ENCODE data around the gene TRIM41. TPM values are rescaled to one million over a fixed set of nuclear protein-coding genes. Genes with fewer than 3 reads are reported as not detected.

Gene TRIM41
- total and polyA plus RNA-seq, 9 of the 15 experiments (the other 6 are each of a cell fraction or from before 2014, with no cell fraction given) = 1.8 to 47.6 (median 20.9) TPM

GRCh38 chr5:181212080-181212479, 11.0 kb upstream of the TRIM41 start:
- WGBS (ENCODE audit: insufficient coverage, low coverage, missing lambda C conversion rate) = 58% methylated on average over 6 of the region's 6 CpGs
- in situ Hi-C loops (cut with MboI) = no loop called here
- Histone ChIP-seq H2AFZ (ENCODE audit: low read depth, low read length) (no peak overlapping the region), H3K9me1 (ENCODE audit: control insufficient read depth, insufficient read depth, low read length) (no peaks in the 10 kb centered on the region), H3K4me2 (ENCODE audit: insufficient read depth, low read length) (no peak overlapping the region), H3K79me2 (ENCODE audit: control insufficient read depth, insufficient read depth, low read length) (no peaks in the 10 kb centered on the region), H3K27me3 (ENCODE audit: control insufficient read depth in 2 of 2, insufficient read depth in 2 of 2, low read length in 2 of 2) (no peaks in the 10 kb centered on the region), H3K9me3 (replicated peaks; ENCODE audit: control insufficient read depth, insufficient read depth, low read depth, low read length) (no peaks in the 10 kb centered on the region), H3K36me3 (ENCODE audit: control insufficient read depth, insufficient read depth, low read length) (no peaks in the 10 kb centered on the region), H4K20me1 (replicated peaks; ENCODE audit: control insufficient read depth, insufficient read depth, low read length) (no peaks in the 10 kb centered on the region), H3K9ac (ENCODE audit: insufficient read depth in 1 of 2, low read depth in 2 of 2, low read length in 2 of 2) (no peak overlapping the region; a peak in 1 of 4 replicates), H3K4me1 (replicated peaks in 1 of 2; ENCODE audit: control insufficient read depth in 2 of 2, insufficient read depth in 2 of 2, low read length in 2 of 2) (peaks cover 5 to 17% of the 10 kb centered on the region in 2 experiments; a peak in 4 of 5 replicates), H3K27ac (ENCODE audit: extremely low read depth, low read depth, low read length) (no peak overlapping the region), H3K4me3 (no peak overlapping the region)
- BruUV-seq (replicated peaks) = no TSS peak
- ATAC-seq = no peak
- DNase-seq (ENCODE audit: extremely low read depth in 1 of 4, low spot score in 3 of 4) = no peak
- POLR2A ChIA-PET = no interaction called here
- intact Hi-C loops (cut with micrococcal nuclease) = no loop called here
- CTCF ChIA-PET (ENCODE audit: low intra/inter-chr PET ratio) = no interaction called here
- TF ChIP-seq ZNF324 (CRISPR knock-in tag; IDR thresholded peaks at IDR 0.05) (no peak), MTA1 (IDR thresholded peaks at IDR 0.05; ENCODE audit: borderline replicate concordance) (no peak), TAF15 (IDR thresholded peaks at IDR 0.05; ENCODE audit: low read depth, low read length) (no peak), MIER1 (IDR thresholded peaks at IDR 0.05; ENCODE audit: low read depth) (no peak), ZFX (CRISPR knock-in tag; IDR thresholded peaks at IDR 0.05) (no peak), HNRNPUL1 (IDR thresholded peaks at IDR 0.05; ENCODE audit: low read length) (no peak), SOX6 (IDR thresholded peaks at IDR 0.05) (no peak), HMGN3 (IDR thresholded peaks at IDR 0.05; ENCODE audit: borderline replicate concordance, extremely low read depth, insufficient read length, low read depth, low read length) (no peak), IRF1 (CRISPR knock-in tag; IDR thresholded peaks at IDR 0.05; ENCODE audit: borderline replicate concordance) (no peak), CHD4 (IDR thresholded peaks at IDR 0.05; ENCODE audit: insufficient read depth, insufficient replicate concordance, low read depth, low read length, poor library complexity, severe bottlenecking) (no peak), PRMT5 (CRISPR knock-in tag; IDR thresholded peaks at IDR 0.05) (no peak), IRF2 (CRISPR knock-in tag; IDR thresholded peaks at IDR 0.05) (no peak), C11orf30 (IDR thresholded peaks at IDR 0.05; ENCODE audit: low read depth) (no peak), ZNF133 (CRISPR knock-in tag; IDR thresholded peaks at IDR 0.05) (no peak), FOXP1 (CRISPR knock-in tag; IDR thresholded peaks at IDR 0.05) (no peak), NCOA2 (IDR thresholded peaks at IDR 0.05; ENCODE audit: partially characterized antibody in 2 of 2) (no peak), ZBTB26 (CRISPR knock-in tag; IDR thresholded peaks at IDR 0.05) (no peak)
- FAIRE-seq = no peak

Measured in K562 (cell line).